HEK293T (cell line): ENCODE data around the gene DIDO1.

Source experiments
- CTCF ChIA-PET: fragments of 350-600 bp; formaldehyde crosslinking; extraction: SDS; loops from one replicate; lab custom pipeline; 2021; ENCODE audit warnings: antibody characterized with exemption, inconsistent platforms; lab: Yijun Ruan, JAX
- POLR2A ChIA-PET: fragments of 350-600 bp; formaldehyde crosslinking; extraction: SDS; loops from one replicate; lab custom pipeline; 2020; ENCODE audit warnings: antibody characterized with exemption, inconsistent platforms; lab: Yijun Ruan, JAX
- DNase-seq: peaks from one replicate; pipeline ENCODE4 v3.0.0; 2012; ENCODE audit warnings: mixed read lengths; ENCODE audit errors: extremely low spot score
- ARNT ChIP-seq: fragments of 450-650 bp; IDR thresholded peaks from 2 replicates; pipeline ENCODE4 v1.6.1; 2017; ENCODE audit warnings: mild to moderate bottlenecking
- BHLHE40 ChIP-seq: fragments of 450-650 bp; IDR thresholded peaks from 2 replicates; pipeline ENCODE4 v1.6.1; 2016; ENCODE audit warnings: mild to moderate bottlenecking, moderate library complexity, borderline replicate concordance
- CTBP1 ChIP-seq: fragments of 450-650 bp; IDR thresholded peaks from 2 replicates; pipeline ENCODE4 v1.6.1; 2016; ENCODE audit warnings: borderline replicate concordance
- ELF4 ChIP-seq: fragments of 450-650 bp; IDR thresholded peaks from 2 replicates; pipeline ENCODE4 v1.6.1; 2017; ENCODE audit warnings: antibody characterized with exemption
- FOXA1 ChIP-seq: fragments of 450-650 bp; IDR thresholded peaks from 2 replicates; pipeline ENCODE4 v1.6.1; 2016; ENCODE audit warnings: mild to moderate bottlenecking
- FOXK2 ChIP-seq: fragments of 450-650 bp; IDR thresholded peaks from 2 replicates; pipeline ENCODE4 v1.6.1; 2016; ENCODE audit warnings: mild to moderate bottlenecking
- FOXM1 ChIP-seq: fragments of 450-650 bp; IDR thresholded peaks from 2 replicates; pipeline ENCODE4 v1.6.1; 2017; ENCODE audit warnings: mild to moderate bottlenecking, borderline replicate concordance
- HDGF ChIP-seq: fragments of 450-650 bp; IDR thresholded peaks from 2 replicates; pipeline ENCODE4 v1.6.1; 2017; ENCODE audit warnings: antibody characterized with exemption, borderline replicate concordance
- L3MBTL2 ChIP-seq: fragments of 450-650 bp; conservative IDR thresholded peaks from 2 replicates; pipeline ENCODE4 v1.6.1; 2016; ENCODE audit warnings: mild to moderate bottlenecking
- LEF1 ChIP-seq: fragments of 450-650 bp; IDR thresholded peaks from 2 replicates; pipeline ENCODE4 v1.6.1; 2017; ENCODE audit warnings: mild to moderate bottlenecking, borderline replicate concordance
- NFRKB ChIP-seq: fragments of 450-650 bp; IDR thresholded peaks from 2 replicates; pipeline ENCODE4 v1.6.1; 2016; ENCODE audit warnings: mild to moderate bottlenecking, moderate library complexity
- SP1 ChIP-seq: fragments of 450-650 bp; IDR thresholded peaks from 2 replicates; pipeline ENCODE4 v1.6.1; 2017
- SUZ12 ChIP-seq: fragments of 450-650 bp; IDR thresholded peaks from 2 replicates; pipeline ENCODE4 v1.6.1; 2016; ENCODE audit warnings: mild to moderate bottlenecking
- TARDBP ChIP-seq: fragments of 450-650 bp; IDR thresholded peaks from 2 replicates; pipeline ENCODE4 v1.6.1; 2016
- ZNF384 ChIP-seq: fragments of 450-650 bp; IDR thresholded peaks from 2 replicates; pipeline ENCODE4 v1.6.1; 2016
- TF ChIP-seq, protein P1 (sequence below): fragments of 450-650 bp; IDR thresholded peaks from 2 replicates; pipeline ENCODE4 v1.6.1; 2016

DIDO1 gene

DNA sequence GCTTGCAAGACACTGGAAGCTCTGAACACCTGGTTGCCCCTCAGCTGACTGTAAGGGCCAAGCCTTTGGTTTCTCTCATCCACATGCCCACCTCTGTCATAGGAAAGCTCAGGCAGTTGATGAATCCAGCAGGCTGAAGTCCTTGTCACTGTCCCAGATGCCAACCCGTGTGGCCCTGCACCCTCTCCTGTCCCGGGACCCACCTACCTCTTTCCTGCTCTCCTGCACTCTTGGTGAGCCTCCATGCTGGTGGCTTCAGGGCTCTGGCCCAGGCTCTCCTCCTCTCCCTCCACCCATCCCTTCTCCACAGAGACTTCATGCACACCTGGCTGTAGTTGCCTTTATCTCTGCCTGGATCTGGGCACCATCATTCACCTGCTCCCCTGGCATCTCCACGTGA lies 7.7 kb upstream of the DIDO1 start:
- TF ChIP-seq HDGF: no peak
- TF ChIP-seq ARNT: no peak
- no peak for TF ChIP-seq L3MBTL2
- TF ChIP-seq, protein P1, sequence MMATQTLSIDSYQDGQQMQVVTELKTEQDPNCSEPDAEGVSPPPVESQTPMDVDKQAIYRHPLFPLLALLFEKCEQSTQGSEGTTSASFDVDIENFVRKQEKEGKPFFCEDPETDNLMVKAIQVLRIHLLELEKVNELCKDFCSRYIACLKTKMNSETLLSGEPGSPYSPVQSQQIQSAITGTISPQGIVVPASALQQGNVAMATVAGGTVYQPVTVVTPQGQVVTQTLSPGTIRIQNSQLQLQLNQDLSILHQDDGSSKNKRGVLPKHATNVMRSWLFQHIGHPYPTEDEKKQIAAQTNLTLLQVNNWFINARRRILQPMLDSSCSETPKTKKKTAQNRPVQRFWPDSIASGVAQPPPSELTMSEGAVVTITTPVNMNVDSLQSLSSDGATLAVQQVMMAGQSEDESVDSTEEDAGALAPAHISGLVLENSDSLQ: no peak
- TF ChIP-seq SP1: no peak
- TF ChIP-seq NFRKB: no peak
- TF ChIP-seq TARDBP: no peak
- TF ChIP-seq SUZ12: no peak
- TF ChIP-seq ZNF384: no peak
- TF ChIP-seq LEF1: no peak

DNA sequence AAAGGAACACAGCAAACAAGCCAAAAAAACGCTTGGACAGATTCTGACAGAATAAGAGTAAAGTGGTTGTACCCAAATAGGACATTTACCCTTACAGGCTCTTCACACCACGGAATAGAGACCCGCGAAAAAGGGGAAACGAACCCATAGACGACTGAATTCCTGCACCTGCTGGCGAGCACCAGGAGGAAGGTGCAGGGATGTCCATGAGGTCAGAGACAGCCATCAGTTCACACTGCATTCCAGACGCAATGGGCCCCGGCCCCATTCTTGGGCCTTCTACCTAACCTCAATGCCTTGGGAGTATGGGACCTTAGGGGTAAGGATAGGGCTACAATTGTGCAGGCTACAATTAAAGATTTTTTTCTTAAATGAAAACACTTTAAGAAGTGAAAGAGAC lies 5.2 kb upstream of the DIDO1 start:
- ChIA-PET CTCF (no interaction called here), POLR2A (no interaction called here)
- TF ChIP-seq L3MBTL2 (no peak), LEF1 (no peak), ELF4 (no peak), SP1 (no peak), ZNF384 (no peak), FOXM1 (no peak), NFRKB (no peak), CTBP1 (no peak), SUZ12 (no peak), BHLHE40 (no peak), FOXA1 (no peak), HDGF (no peak), ARNT (no peak), FOXK2 (no peak), TARDBP (no peak)
- TF ChIP-seq, protein P1: no peak
- DNase-seq: no peak

More for the DNA sequence above, 7.7 kb upstream of the DIDO1 start:
- POLR2A ChIA-PET: interaction anchor here (6.4 kb wide), 1 partner anchor 8 kb away, joined by 50 read pairs; the partner anchor contains the start of gene DIDO1
- CTCF ChIA-PET: no interaction called here
- no peak for DNase-seq

DNA sequence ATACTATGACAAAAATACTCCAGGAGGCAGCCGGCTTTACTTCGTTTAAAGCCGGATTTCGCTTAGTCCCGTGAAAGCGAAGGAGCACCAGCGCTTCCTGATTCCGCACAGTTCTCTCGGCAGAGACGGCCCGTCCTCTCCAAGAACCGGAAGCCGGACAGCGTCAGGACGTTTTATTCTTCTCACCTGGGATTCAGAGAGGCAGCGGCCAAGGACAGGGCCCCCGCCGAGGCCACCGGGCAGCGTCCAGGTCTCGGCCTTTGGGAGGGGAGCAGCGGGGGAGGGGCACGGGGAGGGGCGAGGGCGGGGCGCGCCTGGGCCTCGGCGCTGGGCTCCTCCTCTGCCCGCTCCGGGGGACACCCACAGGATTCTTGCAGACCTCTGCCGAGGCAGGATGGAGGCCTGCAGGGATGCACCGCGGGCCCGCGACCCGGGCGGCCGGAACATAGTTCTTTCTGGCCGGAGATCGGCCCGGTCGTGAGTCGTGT lies 2.8 kb upstream of the DIDO1 start:
- TF ChIP-seq BHLHE40: no peak
- no peak for TF ChIP-seq NFRKB
- TF ChIP-seq ELF4: no peak
- TF ChIP-seq FOXM1: no peak
- no peak for TF ChIP-seq HDGF
- TF ChIP-seq LEF1: no peak
- no peak for TF ChIP-seq SUZ12
- TF ChIP-seq FOXA1: no peak
- no peak for TF ChIP-seq ZNF384
- no peak for TF ChIP-seq SP1
- TF ChIP-seq FOXK2: no peak
- no peak for TF ChIP-seq TARDBP
- TF ChIP-seq, protein P1: no peak
- CTCF ChIA-PET: no interaction called here
- DNase-seq: no peak

DNA sequence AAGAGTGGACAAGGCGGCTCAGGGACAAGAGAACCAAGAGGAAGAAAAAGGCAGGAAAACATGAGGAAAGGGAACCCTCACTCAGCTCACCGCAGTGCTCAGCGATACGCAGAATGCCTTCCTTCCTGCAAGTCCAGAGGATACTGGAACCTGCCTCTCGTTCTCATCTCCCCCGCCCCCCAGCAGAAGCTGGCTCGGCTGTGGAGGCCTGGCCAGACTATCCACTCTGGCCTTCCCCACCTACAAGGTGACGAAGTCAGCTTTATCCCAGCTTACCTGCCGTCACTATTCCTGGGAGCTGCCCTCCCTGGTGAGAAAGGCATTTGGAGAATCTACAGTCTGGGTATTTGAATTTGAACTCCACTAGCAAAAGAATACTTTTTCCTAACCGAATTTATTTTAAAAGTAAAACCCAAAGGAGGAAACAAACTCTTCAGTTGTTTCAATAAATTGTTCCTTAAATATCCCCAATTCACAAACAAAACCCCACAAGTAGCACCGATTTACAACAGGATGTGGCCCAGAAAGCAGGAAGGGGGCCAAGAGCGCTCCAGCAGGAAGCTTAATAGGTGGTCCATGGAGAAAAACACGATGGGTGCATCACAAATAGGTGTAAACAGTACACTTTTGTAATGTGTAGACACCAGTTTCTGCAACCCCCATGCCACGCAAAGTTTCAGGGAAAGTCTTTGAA lies 2.1 kb upstream of the DIDO1 start:
- TF ChIP-seq NFRKB: no peak
- TF ChIP-seq ZNF384: no peak
- TF ChIP-seq HDGF: no peak
- no peak for TF ChIP-seq FOXA1
- no peak for TF ChIP-seq TARDBP
- TF ChIP-seq ARNT: no peak
- no peak for TF ChIP-seq SP1
- TF ChIP-seq BHLHE40: no peak
- no peak for TF ChIP-seq FOXM1
- TF ChIP-seq FOXK2: no peak
- TF ChIP-seq, protein P1: no peak
- TF ChIP-seq ELF4: no peak
- TF ChIP-seq L3MBTL2: no peak
- no peak for TF ChIP-seq CTBP1
- TF ChIP-seq SUZ12: no peak
- TF ChIP-seq LEF1: no peak
- no peak for DNase-seq
- ChIA-PET CTCF (interaction anchor here (0.5 to 2.2 kb wide), 2 partner anchors 21 to 120 kb away, joined by 8 read pairs; no protein-coding TSS in a partner anchor), POLR2A (interaction anchor here (6.5 kb wide), 1 partner anchor 8 kb away, joined by 50 read pairs; the partner anchor contains the start of gene GID8)

More for the DNA sequence above, 2.8 kb upstream of the DIDO1 start:
- POLR2A ChIA-PET: interaction anchor here (6.5 kb wide), 1 partner anchor 7 kb away, joined by 50 read pairs; the partner anchor contains the start of gene GID8

DNA sequence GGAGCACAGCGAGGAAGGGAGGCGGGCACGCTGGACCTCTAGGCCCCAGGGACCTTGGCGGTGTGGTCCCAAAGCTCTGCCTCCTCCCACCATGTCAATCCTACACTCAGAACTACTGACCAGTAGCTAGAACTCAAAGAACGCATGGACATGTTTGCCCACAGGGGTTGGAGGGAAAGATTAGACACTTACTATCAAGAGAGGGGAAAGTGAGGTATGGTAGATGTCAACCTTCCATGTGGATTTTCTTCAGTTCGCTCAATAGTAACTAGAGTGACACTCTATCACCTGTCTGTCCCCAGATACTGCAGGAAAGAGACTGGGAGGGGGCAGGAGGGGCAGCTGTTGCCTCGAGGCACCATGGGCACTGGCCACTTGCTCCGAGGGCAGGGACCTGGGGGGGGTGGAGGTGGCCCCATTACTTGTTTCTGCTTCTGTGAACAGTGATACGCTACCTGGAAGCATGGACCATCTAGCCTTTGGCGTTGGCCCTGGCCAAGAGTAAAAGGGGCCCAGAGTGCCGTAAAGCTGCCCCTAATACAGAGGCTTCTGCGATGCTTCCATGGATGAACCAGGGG lies 912 bp upstream of the DIDO1 start:
- TF ChIP-seq FOXM1 (no peak), FOXA1 (no peak), SP1 (no peak), ELF4 (no peak), L3MBTL2 (no peak), ARNT (no peak), BHLHE40 (no peak), LEF1 (no peak), ZNF384 (no peak), TARDBP (no peak), FOXK2 (no peak), SUZ12 (no peak), CTBP1 (no peak), NFRKB (no peak), HDGF (no peak)
- TF ChIP-seq, protein P1: no peak
- no peak for DNase-seq
- CTCF ChIA-PET: interaction anchor here (0.6 to 2.2 kb wide), 4 partner anchors 9 to 45 kb away, joined by 3 to 8 read pairs (median 4); no protein-coding TSS in a partner anchor
- POLR2A ChIA-PET: interaction anchor here (1.0 to 6.5 kb wide), 3 partner anchors 9 to 67 kb away, joined by 3 to 50 read pairs (median 3); partner anchors contain the start of genes GID8 and TCFL5
